ENCODE data around the gene PLCB1.

PLCB1 gene

GRCh38 chr20:8525017-8525343 is 392.9 kb downstream of the PLCB1 start:
- in situ Hi-C loops (cut with MboI; ENCODE audit: low sequenced_read_pairs) = no loop called here

- in situ Hi-C loops (cut with MboI; ENCODE audit: low sequenced_read_pairs) = no loop called here
Measured at GRCh38 chr20:8526610-8527009, 394.5 kb downstream of the PLCB1 start.

- in situ Hi-C loops (cut with MboI; ENCODE audit: low sequenced_read_pairs) = no loop called here
Measured at GRCh38 chr20:8527998-8528723, 396.1 kb downstream of the PLCB1 start.

- in situ Hi-C loops (cut with MboI; ENCODE audit: low sequenced_read_pairs) = no loop called here
Measured at GRCh38 chr20:8530022-8530421, 398.0 kb downstream of the PLCB1 start.

GRCh38 chr20:8532169-8532568 is 400.1 kb downstream of the PLCB1 start:
- in situ Hi-C loops (cut with MboI; ENCODE audit: low sequenced_read_pairs) = no loop called here

GRCh38 chr20:8534368-8535160 is 402.5 kb downstream of the PLCB1 start:
- in situ Hi-C loops (cut with MboI; ENCODE audit: low sequenced_read_pairs) = no loop called here

- in situ Hi-C loops (cut with MboI; ENCODE audit: low sequenced_read_pairs) = no loop called here
Measured at GRCh38 chr20:8535403-8536261, 403.6 kb downstream of the PLCB1 start.

GRCh38 chr20:8536262-8536618 is 404.2 kb downstream of the PLCB1 start:
- in situ Hi-C loops (cut with MboI; ENCODE audit: low sequenced_read_pairs) = no loop called here

- in situ Hi-C loops (cut with MboI; ENCODE audit: low sequenced_read_pairs) = no loop called here
Measured at GRCh38 chr20:8540466-8540865, 408.4 kb downstream of the PLCB1 start.

- in situ Hi-C loops (cut with MboI; ENCODE audit: low sequenced_read_pairs) = no loop called here
Measured at GRCh38 chr20:8542110-8542486, 410.0 kb downstream of the PLCB1 start.

GRCh38 chr20:8545212-8545611 is 413.1 kb downstream of the PLCB1 start:
- in situ Hi-C loops (cut with MboI; ENCODE audit: low sequenced_read_pairs) = no loop called here

- in situ Hi-C loops (cut with MboI; ENCODE audit: low sequenced_read_pairs) = no loop called here
Measured at GRCh38 chr20:8547035-8547650, 415.1 kb downstream of the PLCB1 start.

GRCh38 chr20:8547968-8548588 is 416.0 kb downstream of the PLCB1 start:
- in situ Hi-C loops (cut with MboI; ENCODE audit: low sequenced_read_pairs) = no loop called here

GRCh38 chr20:8549192-8549591 is 417.1 kb downstream of the PLCB1 start:
- in situ Hi-C loops (cut with MboI; ENCODE audit: low sequenced_read_pairs) = no loop called here

GRCh38 chr20:8557711-8558110 is 425.6 kb downstream of the PLCB1 start:
- in situ Hi-C loops (cut with MboI; ENCODE audit: low sequenced_read_pairs) = no loop called here

- in situ Hi-C loops (cut with MboI; ENCODE audit: low sequenced_read_pairs) = no loop called here
Measured at GRCh38 chr20:8562356-8562755, 430.3 kb downstream of the PLCB1 start.

GRCh38 chr20:8568075-8568474 is 436.0 kb downstream of the PLCB1 start:
- in situ Hi-C loops (cut with MboI; ENCODE audit: low sequenced_read_pairs) = no loop called here

GRCh38 chr20:8569766-8570165 is 437.7 kb downstream of the PLCB1 start:
- in situ Hi-C loops (cut with MboI; ENCODE audit: low sequenced_read_pairs) = no loop called here

- in situ Hi-C loops (cut with MboI; ENCODE audit: low sequenced_read_pairs) = no loop called here
Measured at GRCh38 chr20:8571611-8572010, 439.5 kb downstream of the PLCB1 start.

- in situ Hi-C loops (cut with MboI; ENCODE audit: low sequenced_read_pairs) = no loop called here
Measured at GRCh38 chr20:8573686-8574085, 441.6 kb downstream of the PLCB1 start.

GRCh38 chr20:8575114-8575513 is 443.0 kb downstream of the PLCB1 start:
- in situ Hi-C loops (cut with MboI; ENCODE audit: low sequenced_read_pairs) = no loop called here
